Activated naive CD8-positive, alpha-beta T cell treated with anti-CD3 and anti-CD28 coated beads, Interleukin-2, amount 50 U/mL, for 16 hours (primary cell): ENCODE results near the gene SYNPO.

Experiments used
- DNase-seq: peaks from one replicate; pipeline ENCODE4 v3.0.0-alpha.2; 2020; ENCODE audit warnings: low read depth, low spot score

The SYNPO gene

GRCh38 chr5:150640311-150641005, at the start of gene SYNPO:
Gene SYNPO (plus strand): TSS chr5:150640660. CDS start chr5:150648276, 7,616 bp downstream.
- no peak for DNase-seq

- no peak for DNase-seq
Observed at GRCh38 chr5:150590979-150591695, 49.3 kb upstream of the SYNPO start.

- DNase-seq, result no peak
Observed at GRCh38 chr5:150593593-150593992, 46.9 kb upstream of the SYNPO start.

- no peak for DNase-seq
Observed at GRCh38 chr5:150593996-150594395, 46.5 kb upstream of the SYNPO start.

- DNase-seq, result no peak
Observed at GRCh38 chr5:150595466-150596031, 44.9 kb upstream of the SYNPO start.

- no peak for DNase-seq
Observed at GRCh38 chr5:150596313-150596712, 44.1 kb upstream of the SYNPO start.

GRCh38 chr5:150596826-150597225, 43.6 kb upstream of the SYNPO start:
- DNase-seq, result no peak

GRCh38 chr5:150598006-150598405, 42.5 kb upstream of the SYNPO start:
- DNase-seq, result no peak

GRCh38 chr5:150598821-150599273, 41.6 kb upstream of the SYNPO start:
- no peak for DNase-seq

GRCh38 chr5:150599281-150599680, 41.2 kb upstream of the SYNPO start:
- no peak for DNase-seq

GRCh38 chr5:150599917-150600511, 40.4 kb upstream of the SYNPO start:
- no peak for DNase-seq

- DNase-seq, result no peak
Observed at GRCh38 chr5:150600616-150601490, 39.6 kb upstream of the SYNPO start.

- DNase-seq, result no peak
Observed at GRCh38 chr5:150601491-150602345, 38.7 kb upstream of the SYNPO start.

- DNase-seq, result no peak
Observed at GRCh38 chr5:150603052-150603451, 37.4 kb upstream of the SYNPO start.

- no peak for DNase-seq
Observed at GRCh38 chr5:150603491-150603890, 37.0 kb upstream of the SYNPO start.

- DNase-seq, result no peak
Observed at GRCh38 chr5:150604010-150604409, 36.5 kb upstream of the SYNPO start.

GRCh38 chr5:150604894-150605440, 35.5 kb upstream of the SYNPO start:
- DNase-seq, result no peak

- DNase-seq, result no peak
Observed at GRCh38 chr5:150605546-150605945, 34.9 kb upstream of the SYNPO start.

GRCh38 chr5:150606476-150606875, 34.0 kb upstream of the SYNPO start:
- no peak for DNase-seq

- DNase-seq, result no peak
Observed at GRCh38 chr5:150607105-150607504, 33.4 kb upstream of the SYNPO start.
